GM12864 (cell line): ENCODE data around the gene HP1BP3.
A peak's percentile ranks its signal among the peaks of the same experiment; 100 is the strongest.

ENCODE experiments used
- DNase-seq: peaks from one replicate; pipeline ENCODE4 v3.0.0-alpha.2; 2011; ENCODE audit warnings: low read depth
- H3K4me3 ChIP-seq: 2 replicates; pipeline ENCODE4 v1.5.1; 2011; ENCODE audit warnings: mild to moderate bottlenecking, low read depth, low read length, control low read depth
- CTCF ChIP-seq: IDR thresholded peaks from 2 replicates; pipeline ENCODE4 v1.5.1; 2011; ENCODE audit warnings: low read depth, mild to moderate bottlenecking, moderate library complexity, low read length, control low read depth, inconsistent platforms; ENCODE audit errors: missing control alignments

The HP1BP3 gene

GRCh38 chr1:20740781-20741180 is 46.3 kb downstream of the HP1BP3 start:
- no peak overlapping the region for H3K4me3 ChIP-seq
- DNase-seq, result no peak
- TF ChIP-seq CTCF, result no peak

GRCh38 chr1:20739225-20739624 is 47.9 kb downstream of the HP1BP3 start:
- no peak for TF ChIP-seq CTCF
- no peak for DNase-seq
- no peak overlapping the region for H3K4me3 ChIP-seq

DNA sequence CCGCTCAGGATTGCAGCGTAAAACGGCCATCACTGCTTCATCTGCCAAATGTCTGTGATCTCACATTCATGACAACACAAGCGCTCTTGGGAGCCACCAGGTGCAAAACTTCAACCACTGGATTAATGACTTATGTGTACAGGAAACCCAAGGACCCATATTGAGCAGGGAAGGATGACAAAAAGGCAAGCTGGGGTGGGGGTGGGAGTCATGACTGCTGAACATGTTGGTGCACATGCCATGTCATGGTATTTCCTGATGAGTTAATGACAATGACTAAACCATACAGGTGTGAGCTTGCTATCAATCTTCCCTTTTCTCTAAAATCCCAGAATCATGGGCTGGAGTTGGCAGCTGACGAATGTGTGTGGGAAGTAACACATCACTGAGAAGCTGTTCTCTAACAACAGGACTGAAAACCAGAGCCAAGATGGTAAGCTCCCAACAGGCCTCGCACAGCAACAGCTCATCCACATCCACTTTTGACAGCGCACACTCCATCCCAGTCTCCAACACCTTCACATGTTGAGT is 51.5 kb downstream of the HP1BP3 start:
- no peak for TF ChIP-seq CTCF
- no peak overlapping the region for H3K4me3 ChIP-seq
- no peak for DNase-seq

DNA sequence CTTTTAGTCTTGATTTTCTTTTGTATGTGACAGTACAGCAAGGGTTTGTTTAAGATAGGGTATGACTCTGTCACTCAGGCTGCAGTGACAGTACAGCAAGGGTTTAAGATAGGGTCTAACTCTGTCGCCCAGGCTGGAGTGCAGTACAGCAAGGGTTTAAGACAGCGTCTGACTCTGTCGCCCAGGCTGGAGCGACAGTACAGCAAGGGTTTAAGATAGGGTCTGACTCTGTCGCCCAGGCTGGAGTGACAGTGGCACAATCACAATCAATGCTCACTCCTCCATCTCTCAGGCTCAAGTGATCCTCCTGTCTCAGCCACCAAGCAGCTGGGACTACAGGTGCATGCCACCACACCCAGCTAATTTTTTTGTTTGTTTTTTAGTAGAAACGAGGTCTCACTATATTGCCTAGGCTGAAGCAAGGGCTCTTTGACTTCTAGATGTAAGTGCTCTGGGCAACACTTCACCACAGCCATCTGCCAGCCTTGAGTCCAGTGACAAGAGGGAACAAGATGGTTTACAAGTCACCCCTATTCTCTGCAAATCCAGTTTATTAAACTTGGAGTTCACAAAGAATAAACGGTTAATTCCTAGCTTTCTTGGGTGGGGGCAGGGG is 53.6 kb downstream of the HP1BP3 start:
- H3K4me3 ChIP-seq, result no peak overlapping the region; the same call in 1 of the 2 replicates
- TF ChIP-seq CTCF, result no peak
- DNase-seq, result no peak

DNA sequence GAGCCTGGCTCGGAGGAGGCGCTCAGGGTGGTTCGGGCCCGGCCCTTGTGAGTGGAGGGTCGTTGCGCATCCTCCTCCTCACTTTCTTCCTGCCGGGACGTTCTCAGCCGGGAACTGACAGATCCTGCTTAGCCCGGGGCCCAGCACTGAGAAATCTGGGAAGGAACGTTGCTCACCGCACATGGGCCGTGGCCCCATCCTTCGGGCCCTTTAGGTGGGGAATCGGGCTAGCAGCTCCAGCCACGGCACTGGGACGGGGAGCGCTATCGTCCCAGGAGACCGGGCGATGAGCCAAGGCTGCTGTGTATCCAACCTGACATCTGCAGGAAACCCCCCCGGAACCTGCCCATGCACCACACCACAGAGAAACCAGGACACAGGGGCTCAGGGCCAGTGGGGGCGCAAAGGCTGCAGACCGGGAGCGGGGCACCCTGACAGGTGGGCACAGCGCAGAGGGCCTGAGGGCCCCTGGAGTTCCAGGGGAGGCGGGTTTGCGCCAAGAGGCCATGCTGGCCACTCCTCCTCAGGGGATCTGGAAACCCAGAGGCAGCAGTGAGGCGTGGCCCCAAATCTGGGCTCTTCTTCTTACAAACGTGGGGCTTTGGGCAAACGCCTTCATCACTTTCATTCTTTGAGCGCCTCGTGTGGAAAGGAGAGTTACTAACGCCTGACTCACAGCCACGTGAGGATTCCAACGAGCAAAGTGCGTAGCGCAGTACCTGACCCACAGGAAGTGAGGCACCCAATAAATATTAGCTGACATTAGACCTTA is 54.3 kb downstream of the HP1BP3 start, which contains the start of gene SH2D5:
SH2D5 (minus strand) TSS at position 116 of the 772 bp plus-strand sequence. CDS start 4,659 bp downstream, outside the sequence.
- peak; percentile 52 for TF ChIP-seq CTCF
- DNase-seq, result peak; percentile 49

DNA sequence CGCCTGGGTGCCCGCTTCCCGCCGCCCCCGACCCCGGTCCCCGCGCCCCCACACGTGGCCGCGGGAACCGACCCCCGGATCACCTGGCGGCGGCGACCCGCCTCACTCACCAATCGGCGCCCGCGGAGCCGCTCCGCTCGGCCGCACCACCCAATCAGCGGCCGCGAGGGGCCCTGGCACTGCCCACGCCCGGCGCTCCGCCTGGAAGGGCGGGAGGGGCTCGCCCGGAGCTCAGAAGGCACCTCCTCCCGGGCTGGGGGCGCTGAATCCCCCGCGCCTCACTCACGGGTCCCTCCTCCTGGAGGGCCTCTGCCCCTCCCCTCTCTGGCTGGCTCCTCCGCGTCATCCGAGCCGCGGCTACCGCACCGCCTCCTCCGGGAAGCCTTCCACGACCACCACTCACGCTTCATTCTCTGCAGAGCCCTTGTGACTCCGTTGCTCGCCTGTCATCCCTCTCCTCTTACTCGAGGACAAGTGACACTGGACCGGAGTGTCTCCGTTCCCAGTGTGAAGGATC is 55.0 kb downstream of the HP1BP3 start:
- no peak for DNase-seq
- TF ChIP-seq CTCF, result no peak
- peak overlapping the region; percentile 60 for H3K4me3 ChIP-seq

More for the DNA sequence above, 54.3 kb downstream of the HP1BP3 start, which contains the start of gene SH2D5:
- peak within 1 kb of the TSS; percentile 60 for H3K4me3 ChIP-seq
